GM21529 (cell line): Measurements from ENCODE around the gene LHFPL4.

Source experiments
- ATAC-seq: cut with Tn5 transposase; IDR thresholded peaks from one replicate; pipeline ENCODE4 v1.9.1; 2021; ENCODE audit not compliant: unreplicated experiment

LHFPL4 gene

DNA sequence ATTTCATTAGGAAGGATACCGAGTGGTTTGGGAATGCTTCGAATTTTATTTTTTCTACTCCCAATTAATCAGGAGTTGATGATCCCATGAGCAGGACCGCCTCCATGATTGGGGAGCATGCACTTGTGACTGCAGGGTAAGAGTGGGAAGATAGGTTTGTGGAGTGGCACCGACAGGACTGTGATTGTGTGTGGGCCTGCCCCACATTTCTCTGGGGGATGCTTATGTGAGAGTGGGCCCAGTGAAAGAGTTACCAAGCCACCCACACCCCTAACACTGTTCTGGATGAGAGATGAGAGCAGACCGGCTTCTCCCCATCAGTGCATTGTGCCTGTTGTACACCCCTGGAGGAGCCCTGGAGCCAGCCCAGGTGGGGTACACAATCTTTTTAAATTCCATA lies 76.7 kb downstream of the LHFPL4 start:
- no peak for ATAC-seq

DNA sequence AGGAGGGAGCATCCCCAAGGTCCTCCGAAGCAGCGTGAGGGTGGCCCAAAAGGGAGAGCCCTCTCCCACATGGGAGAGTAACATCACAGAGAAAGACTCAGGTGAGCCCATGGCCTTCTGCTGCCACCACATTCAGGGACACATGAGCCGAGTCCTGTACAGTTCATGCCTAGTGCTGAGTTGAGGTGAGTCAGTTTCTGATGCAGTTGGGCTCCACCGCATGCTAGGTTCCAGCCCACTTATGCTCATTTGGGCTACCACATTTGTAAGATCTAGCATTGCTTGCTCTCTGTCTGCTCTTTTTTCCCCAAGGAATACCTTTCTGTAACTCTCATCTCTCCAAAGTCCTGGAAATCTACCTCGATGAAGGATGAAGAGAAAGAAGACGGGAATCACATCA lies 79.1 kb downstream of the LHFPL4 start:
- ATAC-seq, result no peak

- ATAC-seq, result no peak
Observed at GRCh38 chr3:9473496-9474065, 80.0 kb downstream of the LHFPL4 start.

- ATAC-seq, result no peak
Observed at GRCh38 chr3:9469986-9470385, 83.6 kb downstream of the LHFPL4 start.

DNA sequence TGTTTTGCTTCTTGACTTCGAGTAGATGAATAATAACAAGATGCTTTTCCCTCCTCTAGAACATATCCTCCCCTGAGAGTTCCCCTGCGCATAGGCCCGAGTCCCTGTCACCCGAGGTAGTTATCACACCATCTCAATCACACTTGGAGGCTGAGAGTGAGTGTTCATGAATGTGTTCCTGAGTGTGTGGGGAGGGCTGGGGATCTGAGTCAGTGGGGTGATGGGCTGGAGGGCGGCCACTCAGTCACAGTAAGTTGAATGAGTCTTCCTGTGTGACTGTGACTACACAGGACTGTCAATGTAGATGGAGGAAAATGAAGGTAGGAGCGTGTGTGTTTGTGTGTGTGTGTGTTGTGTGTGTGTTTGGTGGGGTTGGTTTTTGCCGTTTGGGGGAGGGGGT lies 85.2 kb downstream of the LHFPL4 start:
- ATAC-seq, result no peak

- no peak for ATAC-seq
Observed at GRCh38 chr3:9467451-9467850, 86.2 kb downstream of the LHFPL4 start.

DNA sequence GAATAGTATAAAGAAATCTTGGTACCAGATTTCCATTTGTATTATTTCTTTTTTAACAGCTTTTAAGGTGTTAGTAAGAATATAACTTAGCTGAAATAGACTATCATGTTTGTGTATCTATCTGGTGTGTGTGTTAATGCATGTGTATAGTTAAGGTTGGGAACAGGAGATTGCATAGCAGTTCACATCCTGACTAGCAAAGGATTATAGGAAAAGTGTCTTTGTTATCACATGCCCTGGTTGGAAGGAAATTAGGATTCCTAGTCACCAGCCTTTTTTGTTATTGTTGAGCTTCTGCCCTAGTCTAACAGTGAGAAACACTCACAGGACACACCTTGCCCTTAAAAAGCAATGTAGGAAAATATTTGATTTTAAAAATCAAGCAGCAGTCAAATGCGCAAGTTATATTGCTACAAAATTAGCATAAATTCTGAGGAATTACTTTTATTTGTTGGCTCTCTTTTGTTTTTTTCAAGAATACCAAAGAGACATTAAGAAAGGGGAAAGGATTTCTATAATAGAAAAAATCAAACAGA lies 98.0 kb downstream of the LHFPL4 start:
- ATAC-seq, result no peak

- ATAC-seq, result no peak
Observed at GRCh38 chr3:9452417-9452816, 101.2 kb downstream of the LHFPL4 start.

DNA sequence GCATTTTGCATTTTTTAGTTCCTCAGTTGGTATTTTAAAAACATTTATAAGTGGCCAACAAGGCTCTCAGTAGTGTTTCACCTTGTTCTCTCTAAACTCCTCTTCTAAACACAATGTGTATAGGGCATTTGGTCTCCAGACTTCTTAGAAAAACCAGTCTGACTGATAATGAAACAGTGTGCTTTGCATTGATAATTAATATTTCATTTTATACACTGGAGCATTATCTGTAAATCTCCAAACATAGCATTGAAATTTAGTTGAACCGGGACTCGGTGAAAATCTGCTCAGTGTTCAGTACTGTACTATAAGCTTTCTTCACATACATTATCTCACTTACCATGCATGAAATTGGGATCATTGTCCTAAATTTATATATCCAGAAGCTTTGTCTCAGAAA lies 102.6 kb downstream of the LHFPL4 start:
- no peak for ATAC-seq

DNA sequence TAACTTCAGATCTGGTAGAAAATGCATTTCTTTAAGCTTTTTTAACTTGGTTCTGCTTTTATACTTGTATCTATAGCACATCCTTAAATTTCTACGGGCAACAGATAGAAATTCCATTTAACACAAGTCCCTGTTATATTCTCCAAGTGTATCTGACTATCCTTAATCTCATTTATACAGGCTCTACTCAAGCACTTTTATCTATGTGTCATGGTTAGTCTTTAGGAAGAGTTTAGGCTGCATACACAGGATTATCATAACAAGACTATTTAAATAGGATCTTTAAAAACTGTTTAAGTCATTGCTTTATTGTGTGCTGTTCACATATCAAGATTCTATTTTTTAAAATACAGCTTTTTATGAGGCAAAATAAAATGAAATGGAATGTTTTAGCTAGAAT lies 103.5 kb downstream of the LHFPL4 start:
- no peak for ATAC-seq

DNA sequence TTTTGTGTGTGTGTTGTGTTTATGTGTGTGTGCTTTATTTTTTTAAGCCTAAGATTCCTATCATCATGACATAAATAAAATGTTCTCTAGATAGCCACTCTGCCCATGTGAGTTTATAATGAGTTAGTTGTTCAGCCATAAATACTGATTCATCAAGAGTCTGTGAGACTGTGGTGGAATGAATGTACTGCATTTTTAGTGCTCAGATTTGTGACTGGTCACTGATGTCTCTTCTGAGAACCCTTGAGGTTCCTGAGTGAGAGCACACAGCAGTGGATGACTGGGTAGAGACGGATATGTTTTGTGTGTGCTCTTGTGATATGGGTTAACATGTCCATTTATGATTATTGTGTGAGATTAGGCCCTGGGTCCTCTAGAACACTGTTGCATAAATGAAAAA lies 105.0 kb downstream of the LHFPL4 start:
- no peak for ATAC-seq
